Measurements from ENCODE around the gene SLC25A13.

DNA sequence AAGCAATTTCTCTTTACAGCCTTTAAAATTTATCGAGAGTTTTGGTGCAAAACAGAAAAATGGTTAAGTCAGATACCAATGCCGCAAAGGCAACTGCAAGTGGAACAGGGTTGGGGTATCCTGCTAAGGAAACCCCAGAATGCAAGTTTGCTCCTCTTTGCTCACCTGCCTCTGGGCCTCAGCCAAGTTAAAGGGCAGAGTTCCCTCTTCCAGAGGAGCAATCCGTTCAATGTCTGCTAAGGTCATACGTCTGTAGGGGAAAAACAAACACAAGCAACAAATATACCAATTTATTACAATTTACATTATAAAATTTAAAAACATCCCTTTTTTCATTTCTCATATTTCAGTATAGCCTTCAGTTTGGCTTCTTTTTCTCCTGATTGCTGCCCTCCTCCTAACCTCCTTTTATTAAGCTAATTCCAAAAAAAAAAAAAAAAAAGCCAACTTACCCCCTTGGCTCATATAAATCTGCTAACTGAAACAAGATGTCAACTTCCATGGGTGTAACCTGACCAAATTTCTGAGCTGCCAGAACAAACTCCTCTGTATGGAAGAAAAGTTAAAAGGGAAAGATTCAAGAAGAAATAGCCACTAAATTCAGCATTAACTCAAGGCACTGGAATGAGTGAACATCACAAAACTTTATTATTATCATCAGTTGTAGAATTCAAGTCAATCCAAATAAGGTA lies 132.6 kb downstream of the SLC25A13 start:
- TF ChIP-seq POLR2AphosphoS5 (IDR thresholded peaks at IDR 0.05; ENCODE audit: low read depth, low read length) (no peak), TAF1 (IDR thresholded peaks at IDR 0.05; ENCODE audit: low read depth, low read length) (no peak), POLR2A (IDR thresholded peaks at IDR 0.05; ENCODE audit: low read depth, low read length) (no peak), POU2F2 (IDR thresholded peaks at IDR 0.05; ENCODE audit: low read depth, low read length) (no peak)

All from GM12891 (cell line).